GM12878 (cell line): ENCODE measurements around the gene INTS6L. TPM values are rescaled to one million over a fixed set of nuclear protein-coding genes. Genes with fewer than 3 reads are reported as not detected.

ENCODE experiments used
- ATAC-seq: fragments of 200-7000 bp; cut with Tn5 transposase; 3 replicates; pipeline ENCODE4 v1.9.1; 2020; ENCODE audit warnings: mild to moderate bottlenecking, moderate library complexity
- BruUV-seq: library from RNA; stranded (reverse); fragments of 400-500 nt; replicated peaks from 2 replicates; lab custom pipeline; 2021; lab: Mats Ljungman, UMichigan
- CTCF ChIA-PET: fragments of 300-600 bp; sonication (Branson Sonifier 250); formaldehyde crosslinking; extraction: SDS; loops from one replicate; lab custom pipeline; 2021; ENCODE audit warnings: inconsistent platforms; lab: Yijun Ruan, JAX
- POLR2A ChIA-PET: fragments of 350-600 bp; formaldehyde crosslinking; extraction: SDS; loops from one replicate; lab custom pipeline; 2021; ENCODE audit warnings: inconsistent platforms; lab: Charles Lee
- RAD21 ChIA-PET: fragments of 300-600 bp; sonication (Branson Sonifier 250); formaldehyde crosslinking; loops from one replicate; lab custom pipeline; 2023; ENCODE audit warnings: antibody characterized with exemption; ENCODE audit not compliant: unreplicated experiment; lab: Charles Lee
- SMC1A ChIA-PET: fragments of 300-600 bp; sonication (Branson Sonifier 250); formaldehyde crosslinking; loops from one replicate; lab custom pipeline; 2023; ENCODE audit not compliant: unreplicated experiment, uncharacterized antibody; lab: Charles Lee
- DNase-seq: peaks from one replicate; pipeline ENCODE4 v3.0.0-alpha.2; 2011; ENCODE audit warnings: low read depth, low spot score
- FAIRE-seq: peaks from 3 replicates; lab custom pipeline; 2011; peaks lifted over from hg19 to GRCh38; lab: Jason Lieb, UNC
- H2AFZ ChIP-seq: 2 replicates; pipeline ENCODE4 v1.6.0; 2011; ENCODE audit warnings: low read depth, low read length, control low read depth; ENCODE audit not compliant: control insufficient read depth
- H3K27ac ChIP-seq: 2 replicates; pipeline ENCODE4 v1.5.1; 2011; ENCODE audit warnings: control low read depth; ENCODE audit not compliant: control insufficient read depth, insufficient read depth
- H3K27me3 ChIP-seq, 2 experiments: replicated peaks in 1 of 2; 2 replicates each; pipeline versions ENCODE4 v1.6.0 to v1.6.1; 2011; ENCODE audit warnings: low read length in 1 of 2; ENCODE audit not compliant: control insufficient read depth in 2 of 2, insufficient read depth in 2 of 2
- H3K36me3 ChIP-seq, 2 experiments: 2 replicates each; pipeline ENCODE4 v1.5.1; 2011; ENCODE audit warnings: low read length in 1 of 2; ENCODE audit not compliant: control insufficient read depth in 2 of 2, insufficient read depth in 2 of 2
- H3K4me1 ChIP-seq: 2 replicates; pipeline ENCODE4 v1.6.1; 2011; ENCODE audit warnings: mild to moderate bottlenecking, low read length, moderate library complexity, mixed read lengths; ENCODE audit not compliant: control insufficient read depth, insufficient read depth
- H3K4me2 ChIP-seq: 2 replicates; pipeline ENCODE4 v1.6.0; 2011; ENCODE audit warnings: control low read depth; ENCODE audit not compliant: control insufficient read depth, insufficient read depth
- H3K4me3 ChIP-seq: fragments of 200-600 bp; sonication (generic); 2 replicates; pipeline ENCODE4 v1.5.1; 2016
- H3K79me2 ChIP-seq: 2 replicates; pipeline ENCODE4 v1.6.0; 2011; ENCODE audit warnings: low read length; ENCODE audit not compliant: control insufficient read depth, insufficient read depth
- H3K9ac ChIP-seq: 2 replicates; pipeline ENCODE4 v1.8.0; 2011; ENCODE audit warnings: low read length, control low read depth, mixed read lengths; ENCODE audit not compliant: control insufficient read depth, insufficient read depth
- H3K9me3 ChIP-seq: replicated peaks from 3 replicates; pipeline ENCODE4 v1.5.1; 2011; ENCODE audit warnings: mild to moderate bottlenecking, low read length; ENCODE audit not compliant: control insufficient read depth, insufficient read depth
- H4K20me1 ChIP-seq: 2 replicates; pipeline ENCODE4 v1.6.0; 2011; ENCODE audit not compliant: control insufficient read depth, insufficient read depth
- WGBS: methylation state at CpG from one replicate; pipeline ENCODE4 v1.1.6; 2016; ENCODE audit warnings: low lambda C conversion rate; ENCODE audit not compliant: insufficient replicate concordance, insufficient coverage; ENCODE audit errors: missing lambda C conversion rate; 5-methylcytosine and 5-hydroxymethylcytosine counted together
- in situ Hi-C: fragments of 300-500 bp; cut with MboI; formaldehyde crosslinking; loops from 9 replicates; pipeline ENCODE4 v1.14.3; 2018; ENCODE audit warnings: mixed read lengths
- intact Hi-C: fragments of 100-400 bp; cut with micrococcal nuclease; formaldehyde crosslinking; loops from one replicate; pipeline ENCODE4 v1.14.2; 2022; ENCODE audit not compliant: unreplicated experiment
- polyA plus RNA-seq, 11 experiments: library from polyadenylated mRNA; depleted of rRNA in 4 of 11; unstranded in 6 of 11; stranded (reverse) in 5 of 11; fragments of >200 nt; fragmentation: Nextera tagmentation in 4 of 11; fragmentation: Illumina TruSeq in 1 of 11; extraction: Ambion mirVana in 4 of 11; extraction: Trizol in 1 of 11; gene quantifications; 1 replicate in 1 of 11; 2 replicates in 10 of 11; pipeline versions ENCODE4 v1.2.1 to v1.2.3, GENCODE V29; 2011 to 2016; ENCODE audit warnings: inconsistent platforms in 2 of 11, missing spikeins in 2 of 11, low read depth in 1 of 11
- total RNA-seq, 4 experiments: library from RNA; depleted of rRNA in 3 of 4; stranded (reverse); fragments of >200 nt in 3 of 4; fragmentation: Illumina TruSeq in 1 of 4; extraction: Trizol in 1 of 4; gene quantifications; 2 replicates each; pipeline versions ENCODE4 v1.2.1 to v1.2.3, GENCODE V29; 2013 to 2021
- TF ChIP-seq, protein P1 (sequence below): IDR thresholded peaks from 2 replicates; pipeline ENCODE4 v1.6.1; 2012; ENCODE audit warnings: low read depth, low read length, improper control_type of control experiment
- TF ChIP-seq, protein P2 (sequence below): fragments of 450-650 bp; IDR thresholded peaks from 2 replicates; pipeline ENCODE4 v1.6.1; 2016; ENCODE audit warnings: mild to moderate bottlenecking

The INTS6L gene
- total and polyA plus RNA-seq, 10 of the 15 experiments (the other 5 are each of a cell fraction or from before 2014, with no cell fraction given), result 4.9 to 84.9 (median 15.3) TPM

DNA sequence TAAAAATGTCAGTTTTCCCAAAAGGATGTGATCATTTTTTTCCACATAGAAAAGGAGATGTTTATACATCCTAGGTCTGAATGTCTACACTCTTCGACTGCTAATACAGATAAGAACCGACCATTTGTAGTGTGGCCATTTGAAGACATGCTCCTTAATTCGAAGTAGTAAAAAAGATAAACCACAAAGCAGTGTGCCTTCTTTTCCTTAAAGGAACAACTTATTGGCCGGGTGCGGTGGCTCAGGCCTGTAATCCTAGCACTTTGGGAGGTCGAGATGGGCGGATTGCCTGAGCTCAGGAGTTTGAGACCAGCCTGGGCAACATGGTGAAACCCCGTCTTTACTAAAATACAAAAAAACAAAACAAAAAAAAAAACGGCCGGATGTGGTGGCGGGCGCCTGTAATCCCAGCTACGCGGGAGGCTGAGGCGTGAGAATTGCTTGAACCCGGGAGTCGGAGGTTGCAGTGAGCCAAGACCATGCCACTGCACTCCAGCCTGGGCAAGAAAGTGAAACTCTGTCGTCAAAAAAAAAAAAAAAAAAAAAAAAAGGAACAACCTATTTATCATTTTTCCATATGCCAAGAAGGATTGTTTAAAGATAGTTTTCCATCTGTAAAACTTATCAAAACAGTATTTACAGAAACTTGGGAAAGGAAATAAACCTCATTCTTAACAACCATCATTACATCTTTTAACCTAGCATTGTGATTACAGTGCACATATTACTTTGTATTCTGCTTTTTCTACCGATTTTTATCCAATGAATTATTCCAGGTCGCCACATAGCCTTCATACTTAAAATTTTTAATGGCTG lies 2.6 kb downstream of the INTS6L start:
- no peak for ATAC-seq
- ChIA-PET CTCF (interaction anchor here (0.7 to 2.7 kb wide), 2 partner anchors 9 to 659 kb away, joined by 3 to 11 read pairs; no protein-coding TSS in a partner anchor), SMC1A (interaction anchor here (0.6 to 1.7 kb wide), 8 partner anchors 8 to 59 kb away, joined by 3 to 11 read pairs (median 4); no protein-coding TSS in a partner anchor), POLR2A (interaction anchor here (0.6 to 1.7 kb wide), 3 partner anchors 9 to 445 kb away, joined by 3 to 15 read pairs (median 6); no protein-coding TSS in a partner anchor)
- peak overlapping the region; percentile 31 for H3K4me2 ChIP-seq
- in situ Hi-C loops, result no loop called here
- BruUV-seq, result no TSS peak
- no peaks in the 10 kb centered on the region for H3K27me3 ChIP-seq
- intact Hi-C loops, result no loop called here
- H3K4me3 ChIP-seq, result peak overlapping the region; percentile 62; the same call in 1 of the 2 replicates
- TF ChIP-seq, protein P1, sequence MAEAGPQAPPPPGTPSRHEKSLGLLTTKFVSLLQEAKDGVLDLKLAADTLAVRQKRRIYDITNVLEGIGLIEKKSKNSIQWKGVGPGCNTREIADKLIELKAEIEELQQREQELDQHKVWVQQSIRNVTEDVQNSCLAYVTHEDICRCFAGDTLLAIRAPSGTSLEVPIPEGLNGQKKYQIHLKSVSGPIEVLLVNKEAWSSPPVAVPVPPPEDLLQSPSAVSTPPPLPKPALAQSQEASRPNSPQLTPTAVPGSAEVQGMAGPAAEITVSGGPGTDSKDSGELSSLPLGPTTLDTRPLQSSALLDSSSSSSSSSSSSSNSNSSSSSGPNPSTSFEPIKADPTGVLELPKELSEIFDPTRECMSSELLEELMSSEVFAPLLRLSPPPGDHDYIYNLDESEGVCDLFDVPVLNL, result no peak
- TF ChIP-seq, protein P2, sequence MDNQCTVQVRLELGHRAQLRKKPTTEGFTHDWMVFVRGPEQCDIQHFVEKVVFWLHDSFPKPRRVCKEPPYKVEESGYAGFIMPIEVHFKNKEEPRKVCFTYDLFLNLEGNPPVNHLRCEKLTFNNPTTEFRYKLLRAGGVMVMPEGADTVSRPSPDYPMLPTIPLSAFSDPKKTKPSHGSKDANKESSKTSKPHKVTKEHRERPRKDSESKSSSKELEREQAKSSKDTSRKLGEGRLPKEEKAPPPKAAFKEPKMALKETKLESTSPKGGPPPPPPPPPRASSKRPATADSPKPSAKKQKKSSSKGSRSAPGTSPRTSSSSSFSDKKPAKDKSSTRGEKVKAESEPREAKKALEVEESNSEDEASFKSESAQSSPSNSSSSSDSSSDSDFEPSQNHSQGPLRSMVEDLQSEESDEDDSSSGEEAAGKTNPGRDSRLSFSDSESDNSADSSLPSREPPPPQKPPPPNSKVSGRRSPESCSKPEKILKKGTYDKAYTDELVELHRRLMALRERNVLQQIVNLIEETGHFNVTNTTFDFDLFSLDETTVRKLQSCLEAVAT, result peak; percentile 77
- TF ChIP-seq, all 136 proteins: peak for 1
- 76% methylated on average over 19 of the region's 20 CpGs for WGBS
- Histone ChIP-seq H2AFZ (no peak overlapping the region), H3K9ac (peak overlapping the region; percentile 32), H3K27ac (peak overlapping the region; percentile 55; the same call in 1 of the 2 replicates), H3K36me3 (no peaks in the 10 kb centered on the region; a peak in 1 of 4 replicates), H4K20me1 (no peaks in the 10 kb centered on the region), H3K4me1 (no peaks in the 10 kb centered on the region), H3K9me3 (no peaks in the 10 kb centered on the region), H3K79me2 (peaks cover 11% of the 10 kb centered on the region)
- DNase-seq (no peak), FAIRE-seq (no peak)
- RAD21 ChIA-PET, result interaction anchor here (0.9 to 1.4 kb wide), 2 partner anchors 34 to 35 kb away, joined by 3 read pairs; no protein-coding TSS in a partner anchor
